Erythroblast (primary cell): ENCODE results near the gene KSR1.

Experiments
- GATA1 ChIP-seq: IDR thresholded peaks from 2 replicates; pipeline ENCODE4 v1.6.1; 2011; ENCODE audit warnings: low read depth, mild to moderate bottlenecking, control low read depth, low read length, moderate library complexity
- POLR2A ChIP-seq: IDR thresholded peaks from 2 replicates; pipeline ENCODE4 v1.6.1; 2011; ENCODE audit warnings: mild to moderate bottlenecking, low read length

- no peak for TF ChIP-seq POLR2A
- no peak for TF ChIP-seq GATA1
These were observed 160.2 kb downstream of the KSR1 start for GRCh38 chr17:27616414-27616813.
